Measurements from ENCODE around the gene LRP8. TPM values are rescaled to one million over a fixed set of nuclear protein-coding genes. Genes with fewer than 3 reads are reported as not detected.

Gene LRP8
- total RNA-seq, 1 experiment from 2014 or later: 56.3 TPM

GRCh38 chr1:53298045-53298637 lies 29.7 kb downstream of the LRP8 start:
- ChIA-PET CTCF (no interaction called here), RAD21 (ENCODE audit: low non-redundant PET in 1 of 2, low total read pairs in 2 of 2, uncharacterized antibody in 2 of 2, unreplicated experiment in 2 of 2) (no interaction called here), POLR2A (no interaction called here)
- Histone ChIP-seq H3K4me2 (ENCODE audit: low read length) (no peak overlapping the region), H3K4me3 (replicated peaks in 1 of 2; ENCODE audit: low read depth in 1 of 2, low read length in 2 of 2) (no peak overlapping the region), H3K9me2 (ENCODE audit: insufficient read depth) (no peaks in the 10 kb centered on the region), H3K27me3 (ENCODE audit: insufficient read depth, low read length) (no peaks in the 10 kb centered on the region), H2AFZ (ENCODE audit: low read depth, low read length, poor library complexity, severe bottlenecking) (no peak overlapping the region), H3K79me2 (ENCODE audit: insufficient read depth, low read length) (peaks cover 71% of the 10 kb centered on the region), H3K4me1 (ENCODE audit: control insufficient read depth in 1 of 2, insufficient read depth in 2 of 2, low read length in 2 of 2) (peaks cover 8 to 25% of the 10 kb centered on the region in 2 experiments), H3K36me3 (ENCODE audit: control insufficient read depth in 1 of 2, insufficient read depth in 2 of 2, low read length in 2 of 2) (no peaks in the 10 kb centered on the region), H3K27ac (ENCODE audit: low read depth, low read length) (no peak overlapping the region), H3K9ac (ENCODE audit: low read length) (no peak overlapping the region), H4K20me1 (ENCODE audit: insufficient read depth) (no peaks in the 10 kb centered on the region), H3K9me3 (ENCODE audit: control insufficient read depth in 1 of 2, insufficient read depth in 1 of 2, low read depth in 1 of 2, low read length in 2 of 2) (no peaks in the 10 kb centered on the region)
- BruUV-seq (replicated peaks): no TSS peak
- ATAC-seq (no peak), DNase-seq (ENCODE audit: low read depth, low spot score) (no peak)
- TF ChIP-seq CBX3 (IDR thresholded peaks at IDR 0.05; ENCODE audit: low read depth) (no peak), YY1 (IDR thresholded peaks at IDR 0.05; ENCODE audit: extremely low read depth, insufficient replicate concordance, low read depth, low read length) (no peak), EZH2phosphoT487 (IDR thresholded peaks at IDR 0.05; ENCODE audit: borderline replicate concordance) (no peak), POLR2A (IDR thresholded peaks at IDR 0.05; ENCODE audit: borderline replicate concordance, extremely low read depth, insufficient read depth, insufficient read length) (no peak), ATF3 (IDR thresholded peaks at IDR 0.05) (no peak), ZNF274 (IDR thresholded peaks at IDR 0.05; ENCODE audit: low read depth, low read length) (no peak), SRF (IDR thresholded peaks at IDR 0.05; ENCODE audit: low read depth) (no peak), REST (IDR thresholded peaks at IDR 0.05; ENCODE audit: low read depth) (no peak), FOSL1 (IDR thresholded peaks at IDR 0.05; ENCODE audit: low read depth) (no peak), ELF1 (IDR thresholded peaks at IDR 0.05; ENCODE audit: borderline replicate concordance, low read depth) (no peak)
- intact Hi-C loops (cut with micrococcal nuclease): no loop called here
